Neural crest cell (in vitro differentiated cells): Measurements from ENCODE around the gene ARHGAP22. TPM values are rescaled to one million over a fixed set of nuclear protein-coding genes. Genes with fewer than 3 reads are reported as not detected.

Source experiments
- DNase-seq: peaks from one replicate; pipeline ENCODE4 v3.0.0; 2021; ENCODE audit warnings: low read depth, mixed read lengths, low spot score
- H3K27ac Mint-ChIP-seq: one replicate; pipeline ENCODE4 v1.8.0; 2021; ENCODE audit warnings: mild to moderate bottlenecking, mixed read lengths; ENCODE audit not compliant: unreplicated experiment
- H3K27me3 Mint-ChIP-seq: 2 replicates; pipeline ENCODE4 v1.8.0; 2021; ENCODE audit warnings: low read depth, mild to moderate bottlenecking, mixed read lengths
- H3K36me3 Mint-ChIP-seq: 2 replicates; pipeline ENCODE4 v1.8.0; 2021; ENCODE audit warnings: low read depth, mild to moderate bottlenecking, mixed read lengths
- H3K4me1 Mint-ChIP-seq: 2 replicates; pipeline ENCODE4 v1.8.0; 2021; ENCODE audit warnings: mixed read lengths
- H3K4me3 Mint-ChIP-seq: one replicate; pipeline ENCODE4 v1.8.0; 2021; ENCODE audit warnings: mild to moderate bottlenecking, mixed read lengths
- H3K9me3 Mint-ChIP-seq: 2 replicates; pipeline ENCODE4 v1.8.0; 2021; ENCODE audit warnings: mixed read lengths
- total RNA-seq: library from RNA; stranded (reverse); gene quantifications from 2 replicates; pipeline ENCODE4 v1.2.1, GENCODE V29; 2021
- TF ChIP-seq, protein P1 (sequence below): fragments of 200-600 bp; sonication (generic); conservative IDR thresholded peaks from 2 replicates; pipeline ENCODE4 v1.5.0; 2021; ENCODE audit warnings: antibody characterized with exemption, mild to moderate bottlenecking

Gene ARHGAP22
- total RNA-seq, 1 donor from 2014 or later: 5.2 TPM

DNA sequence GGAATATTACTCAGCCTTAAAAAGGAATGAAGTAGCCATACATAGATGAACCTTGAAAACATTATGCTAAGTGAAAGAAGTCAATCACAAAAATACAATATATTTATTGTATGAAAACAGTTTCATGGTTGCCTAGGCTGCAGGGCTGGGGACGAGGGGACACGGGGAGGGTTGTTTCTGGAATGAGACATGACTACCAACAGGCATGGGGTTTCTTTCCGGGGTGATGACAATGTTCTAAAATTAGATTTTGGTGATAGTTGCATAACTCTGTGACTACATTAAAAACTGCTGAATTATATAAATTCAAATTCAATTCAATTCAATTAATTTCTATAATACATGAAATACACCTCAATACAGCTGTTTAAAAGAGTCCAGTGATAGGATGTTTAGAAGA lies 88.0 kb downstream of the ARHGAP22 start:
- Mint-ChIP-seq H3K27ac (no peak overlapping the region), H3K9me3 (peaks cover 8% of the 10 kb centered on the region), H3K36me3 (peaks cover 17% of the 10 kb centered on the region), H3K4me3 (no peak overlapping the region), H3K4me1 (peaks cover 36% of the 10 kb centered on the region), H3K27me3 (peaks cover 4% of the 10 kb centered on the region)
- TF ChIP-seq, protein P1, sequence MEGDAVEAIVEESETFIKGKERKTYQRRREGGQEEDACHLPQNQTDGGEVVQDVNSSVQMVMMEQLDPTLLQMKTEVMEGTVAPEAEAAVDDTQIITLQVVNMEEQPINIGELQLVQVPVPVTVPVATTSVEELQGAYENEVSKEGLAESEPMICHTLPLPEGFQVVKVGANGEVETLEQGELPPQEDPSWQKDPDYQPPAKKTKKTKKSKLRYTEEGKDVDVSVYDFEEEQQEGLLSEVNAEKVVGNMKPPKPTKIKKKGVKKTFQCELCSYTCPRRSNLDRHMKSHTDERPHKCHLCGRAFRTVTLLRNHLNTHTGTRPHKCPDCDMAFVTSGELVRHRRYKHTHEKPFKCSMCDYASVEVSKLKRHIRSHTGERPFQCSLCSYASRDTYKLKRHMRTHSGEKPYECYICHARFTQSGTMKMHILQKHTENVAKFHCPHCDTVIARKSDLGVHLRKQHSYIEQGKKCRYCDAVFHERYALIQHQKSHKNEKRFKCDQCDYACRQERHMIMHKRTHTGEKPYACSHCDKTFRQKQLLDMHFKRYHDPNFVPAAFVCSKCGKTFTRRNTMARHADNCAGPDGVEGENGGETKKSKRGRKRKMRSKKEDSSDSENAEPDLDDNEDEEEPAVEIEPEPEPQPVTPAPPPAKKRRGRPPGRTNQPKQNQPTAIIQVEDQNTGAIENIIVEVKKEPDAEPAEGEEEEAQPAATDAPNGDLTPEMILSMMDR: no peak
- no peak for DNase-seq

DNA sequence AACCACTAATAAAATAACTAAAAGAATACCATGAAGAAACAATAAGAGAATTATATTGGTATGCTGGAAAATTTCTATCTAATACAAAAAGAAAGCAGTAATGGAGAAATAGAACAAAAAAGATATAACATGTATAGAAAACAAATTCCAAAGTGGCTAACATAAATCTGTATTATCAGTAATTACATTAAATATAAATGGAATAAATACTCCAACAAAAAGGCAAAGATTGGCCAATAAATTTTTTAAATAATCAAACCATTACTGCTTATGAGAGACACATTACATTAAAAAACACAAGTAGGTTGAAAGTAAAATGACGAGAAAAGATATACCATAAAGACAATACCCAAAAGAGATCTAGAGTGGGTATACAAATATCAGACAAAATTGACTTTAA lies 90.0 kb downstream of the ARHGAP22 start:
- Mint-ChIP-seq H3K27ac (no peak overlapping the region), H3K4me3 (no peak overlapping the region), H3K36me3 (peaks cover 17% of the 10 kb centered on the region), H3K27me3 (no peaks in the 10 kb centered on the region), H3K9me3 (peaks cover 10% of the 10 kb centered on the region), H3K4me1 (peaks cover 37% of the 10 kb centered on the region)
- TF ChIP-seq, protein P1: no peak
- no peak for DNase-seq

DNA sequence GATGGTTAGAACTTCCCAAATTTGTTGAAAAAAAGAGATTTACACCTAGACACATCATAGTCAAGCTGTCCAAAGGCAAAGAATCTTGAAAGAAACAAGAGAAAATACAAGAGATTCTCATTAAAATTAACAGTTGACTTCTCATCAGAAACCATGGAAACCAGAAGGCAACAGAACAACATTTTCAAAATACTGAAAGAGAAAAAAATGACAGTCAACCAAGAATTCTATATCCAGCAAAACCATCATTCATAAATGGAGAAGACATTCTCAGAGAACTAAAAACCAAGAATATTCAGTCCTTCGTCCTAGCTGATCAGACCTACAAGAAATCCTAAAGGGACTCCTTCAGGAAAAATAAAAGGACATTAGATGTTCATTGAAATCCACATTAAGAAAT lies 90.6 kb downstream of the ARHGAP22 start:
- H3K4me1 Mint-ChIP-seq: peaks cover 39% of the 10 kb centered on the region
- TF ChIP-seq, protein P1: no peak
- no peak overlapping the region for H3K27ac Mint-ChIP-seq
- no peak overlapping the region for H3K4me3 Mint-ChIP-seq
- H3K9me3 Mint-ChIP-seq: peaks cover 10% of the 10 kb centered on the region
- H3K27me3 Mint-ChIP-seq: no peaks in the 10 kb centered on the region
- no peak for DNase-seq
- peaks cover 17% of the 10 kb centered on the region for H3K36me3 Mint-ChIP-seq

DNA sequence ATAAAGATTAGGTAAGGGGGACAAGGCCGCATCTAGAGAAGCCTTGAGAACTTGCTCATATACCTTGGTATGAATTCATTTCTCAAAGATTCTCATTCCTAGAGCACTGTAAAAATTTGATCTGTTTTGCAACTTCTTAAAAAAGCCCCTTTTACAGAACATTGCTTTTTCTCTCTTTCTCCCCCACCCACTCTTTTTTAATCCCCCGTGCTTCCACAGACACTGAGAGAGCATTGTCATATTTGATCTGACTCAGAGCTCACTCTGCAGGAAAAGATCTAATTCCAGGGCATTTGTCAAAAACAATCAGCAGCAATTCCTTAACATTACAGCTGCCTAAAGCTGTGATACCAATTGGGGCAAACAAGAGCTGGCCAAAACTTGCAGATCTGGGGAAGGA lies 92.0 kb downstream of the ARHGAP22 start:
- Mint-ChIP-seq H3K4me3 (no peak overlapping the region), H3K36me3 (peaks cover 17% of the 10 kb centered on the region), H3K9me3 (peaks cover 10% of the 10 kb centered on the region), H3K4me1 (peaks cover 38% of the 10 kb centered on the region), H3K27ac (no peak overlapping the region), H3K27me3 (no peaks in the 10 kb centered on the region)
- TF ChIP-seq, protein P1: no peak
- no peak for DNase-seq

DNA sequence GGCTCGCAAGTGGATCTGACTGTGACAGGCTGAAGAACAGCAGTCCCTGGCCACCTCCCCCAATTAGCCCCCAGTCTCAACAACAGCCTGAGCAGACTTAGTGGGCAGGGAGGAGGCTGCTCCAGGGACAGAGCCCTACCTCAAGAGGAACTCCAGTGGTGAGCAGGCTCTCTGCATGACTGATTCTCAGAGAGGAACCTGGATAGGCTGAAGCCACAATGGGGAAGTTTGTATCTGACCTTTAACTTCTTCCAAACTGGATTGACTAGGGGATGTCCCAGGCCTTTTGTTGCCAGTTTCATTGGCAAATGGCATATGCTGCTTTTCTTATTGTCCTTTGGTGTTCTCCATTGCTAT lies 93.0 kb downstream of the ARHGAP22 start:
- TF ChIP-seq, protein P1: no peak
- peak overlapping the region; percentile 65 for H3K27ac Mint-ChIP-seq
- no peaks in the 10 kb centered on the region for H3K27me3 Mint-ChIP-seq
- peaks cover 10% of the 10 kb centered on the region for H3K9me3 Mint-ChIP-seq
- DNase-seq: no peak
- H3K4me1 Mint-ChIP-seq: peaks cover 44% of the 10 kb centered on the region
- H3K4me3 Mint-ChIP-seq: peak overlapping the region; percentile 38
- H3K36me3 Mint-ChIP-seq: peaks cover 17% of the 10 kb centered on the region
